ENCODE measurements around the gene UVSSA.
"Not testable (repeated sequence)": the region's sequence is repeated elsewhere in the genome, so short reads cannot be mapped to it uniquely, and the experiment has no call there.

Gene UVSSA

DNA sequence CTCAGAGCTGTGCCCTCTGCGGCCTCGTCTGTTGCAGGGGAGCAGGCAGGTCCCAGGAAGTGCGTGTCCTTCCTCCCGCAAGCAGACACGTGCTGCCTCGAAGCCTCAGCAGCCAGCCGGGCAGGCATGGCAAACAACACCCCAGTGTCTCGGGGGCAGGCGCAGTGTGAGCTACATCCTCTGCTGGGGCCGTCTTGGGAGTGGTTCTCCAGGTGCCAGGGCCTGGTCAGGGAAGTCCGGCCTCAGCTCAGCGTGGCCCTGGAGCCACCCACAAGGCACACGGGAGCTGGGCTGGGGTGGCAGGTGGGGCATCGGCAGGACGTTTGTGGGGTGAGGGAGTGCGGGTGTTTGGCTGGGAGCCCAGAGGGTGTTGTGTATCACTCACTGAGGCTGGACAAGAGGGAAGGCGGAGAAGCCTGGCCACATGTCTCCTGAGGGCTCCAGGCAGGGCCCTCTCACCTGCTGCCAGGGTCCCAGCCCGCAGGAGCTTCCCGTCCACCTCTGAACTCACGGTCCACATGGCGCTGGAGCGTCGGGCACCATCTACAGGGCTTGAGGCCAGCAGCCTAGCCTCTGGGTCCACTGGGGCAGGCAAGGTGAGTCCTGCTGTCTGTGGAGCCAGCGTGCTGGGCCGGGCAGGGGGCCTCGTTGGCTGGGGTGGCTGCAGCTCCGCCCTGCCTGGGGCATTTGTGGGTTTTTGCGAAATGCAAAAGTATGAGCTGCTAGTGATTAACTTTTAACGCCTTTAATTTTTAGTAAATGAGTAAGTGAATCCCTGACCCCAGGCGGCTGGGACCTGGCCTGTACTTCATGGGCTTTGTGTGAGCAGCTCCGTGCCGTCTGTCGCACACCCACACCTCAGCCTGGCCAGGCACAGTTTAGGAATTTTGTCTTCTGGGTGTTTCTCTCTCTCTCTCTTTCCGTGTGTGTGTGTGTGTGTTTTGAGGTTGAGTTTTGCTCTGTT, 17.3 kb upstream of the UVSSA start:
- DNase-seq (ENCODE audit: low read depth in 2 of 3, low spot score in 1 of 3), result no peak

DNA sequence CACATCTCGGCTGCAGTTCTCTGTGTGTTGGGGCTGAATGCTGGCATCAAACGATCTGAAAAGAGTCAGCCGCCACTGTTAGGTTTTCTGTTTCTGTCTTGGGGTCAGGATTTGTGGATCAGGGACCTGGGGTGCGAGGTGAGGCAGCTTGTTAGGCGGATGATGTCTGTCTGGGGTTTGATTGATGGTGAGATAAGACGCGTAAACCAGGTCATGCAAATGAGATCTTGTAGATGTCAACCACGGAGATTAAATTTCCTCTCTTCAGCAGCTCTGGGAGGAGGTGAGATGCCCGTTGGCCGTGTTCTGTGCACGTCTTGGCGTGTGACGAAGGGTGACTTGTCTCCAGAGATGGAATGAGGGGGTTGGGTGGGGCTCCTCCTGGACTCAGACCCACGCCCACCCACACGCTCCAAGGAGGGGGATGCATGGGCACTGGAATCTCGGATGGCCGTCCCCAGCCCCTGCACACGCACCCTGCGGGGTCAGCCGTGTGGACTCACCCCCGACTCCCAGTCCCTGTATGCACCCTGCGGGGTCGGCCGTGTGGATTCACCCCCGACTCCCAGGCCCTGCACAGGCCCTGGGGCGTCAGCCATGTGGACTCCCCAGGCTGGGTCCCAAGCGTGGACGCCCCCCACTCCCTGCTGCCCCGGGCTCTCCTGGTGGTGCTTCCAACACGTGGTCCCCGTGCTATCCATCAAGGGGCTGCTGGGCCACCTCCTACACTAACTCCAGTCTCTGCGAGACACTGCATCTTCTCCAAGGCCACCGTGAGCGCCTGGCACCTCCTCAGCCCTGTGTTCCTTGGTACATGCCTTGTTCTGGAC, 16.0 kb upstream of the UVSSA start:
- peak; percentile 47 to 62 (median 50) for DNase-seq (ENCODE audit: low read depth in 2 of 3, low spot score in 1 of 3)

DNA sequence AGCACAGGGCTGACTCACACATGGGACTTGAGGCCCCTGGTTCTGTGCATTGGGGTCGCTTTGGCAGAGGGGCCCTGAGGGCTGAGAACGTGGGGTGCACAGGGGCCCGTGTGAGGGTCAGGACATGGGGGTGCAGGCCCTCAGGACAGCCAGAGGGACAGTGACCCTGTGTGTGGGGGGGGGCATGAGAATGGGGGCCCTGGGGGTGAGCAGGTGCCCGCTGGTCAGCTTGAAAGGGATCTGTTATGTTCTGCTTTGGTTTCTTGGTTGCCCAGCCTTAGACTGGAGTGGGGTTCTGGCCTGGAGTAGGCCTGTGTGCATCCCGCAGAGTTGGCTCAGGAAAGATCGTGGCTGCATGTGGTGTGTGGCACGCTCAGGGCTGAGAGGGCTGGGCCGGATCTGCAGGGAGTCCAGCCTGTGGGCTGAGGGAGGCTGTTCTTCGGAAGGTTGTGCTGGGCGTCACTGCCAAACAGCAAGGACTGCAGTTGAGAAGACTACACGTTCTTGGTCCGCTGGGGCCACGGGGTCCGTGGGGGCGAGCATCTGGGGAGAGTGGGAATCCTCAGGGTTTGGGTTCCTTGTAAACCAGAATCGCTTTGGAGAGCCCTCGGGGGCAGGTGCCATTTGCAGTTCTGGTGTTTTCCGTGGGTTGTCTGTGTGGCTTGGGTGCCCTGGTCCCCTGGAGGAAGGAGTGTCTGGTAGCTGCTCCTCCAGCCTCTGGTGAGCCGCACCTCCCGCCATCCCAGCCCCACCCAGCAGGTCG, 15.2 kb upstream of the UVSSA start:
- DNase-seq (ENCODE audit: low read depth in 2 of 3, low spot score in 1 of 3), result no peak

DNA sequence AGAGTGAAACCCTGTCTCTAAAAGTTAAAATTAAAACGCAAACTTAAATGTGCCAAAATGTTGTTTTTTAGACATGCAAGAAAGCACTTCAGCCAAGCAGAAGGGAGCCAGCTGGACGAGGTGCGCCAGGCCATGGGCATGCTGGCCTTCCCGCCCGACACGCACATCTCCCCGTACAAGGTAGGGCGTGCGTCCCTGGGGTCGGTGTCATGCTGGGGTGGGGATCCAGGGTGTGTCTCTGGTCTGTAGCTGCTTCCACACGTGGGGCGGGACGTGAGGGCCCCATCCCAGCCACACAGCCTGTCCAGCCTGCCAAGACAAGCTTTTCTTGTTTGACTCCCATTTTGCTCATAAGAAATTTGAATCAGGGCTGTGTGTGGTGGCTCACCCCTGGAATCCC, 14.3 kb upstream of the UVSSA start:
- no peak for DNase-seq (ENCODE audit: low read depth in 2 of 3, low spot score in 1 of 3)

DNA sequence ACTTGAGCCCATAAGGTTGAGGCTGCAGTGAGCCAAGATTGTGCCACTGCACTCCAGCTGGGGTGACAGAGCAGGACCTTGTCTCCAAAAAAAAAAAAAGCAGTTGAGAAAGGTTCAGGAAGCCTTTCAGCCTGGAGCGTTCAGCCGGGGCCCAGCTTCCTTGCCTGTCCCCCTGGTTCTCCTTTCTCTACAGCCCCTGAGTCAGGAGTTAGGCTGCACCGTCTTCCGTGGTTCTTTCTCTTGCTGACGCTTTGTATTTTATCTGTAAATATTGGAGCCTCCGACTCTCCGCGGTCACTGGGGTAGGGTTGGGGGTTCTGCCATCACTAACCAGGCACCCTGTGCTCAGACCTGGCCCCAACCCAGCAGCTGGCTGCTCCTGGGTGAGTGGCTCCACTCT, 13.8 kb upstream of the UVSSA start:
- no peak for DNase-seq (ENCODE audit: low read depth in 2 of 3, low spot score in 1 of 3)

DNA sequence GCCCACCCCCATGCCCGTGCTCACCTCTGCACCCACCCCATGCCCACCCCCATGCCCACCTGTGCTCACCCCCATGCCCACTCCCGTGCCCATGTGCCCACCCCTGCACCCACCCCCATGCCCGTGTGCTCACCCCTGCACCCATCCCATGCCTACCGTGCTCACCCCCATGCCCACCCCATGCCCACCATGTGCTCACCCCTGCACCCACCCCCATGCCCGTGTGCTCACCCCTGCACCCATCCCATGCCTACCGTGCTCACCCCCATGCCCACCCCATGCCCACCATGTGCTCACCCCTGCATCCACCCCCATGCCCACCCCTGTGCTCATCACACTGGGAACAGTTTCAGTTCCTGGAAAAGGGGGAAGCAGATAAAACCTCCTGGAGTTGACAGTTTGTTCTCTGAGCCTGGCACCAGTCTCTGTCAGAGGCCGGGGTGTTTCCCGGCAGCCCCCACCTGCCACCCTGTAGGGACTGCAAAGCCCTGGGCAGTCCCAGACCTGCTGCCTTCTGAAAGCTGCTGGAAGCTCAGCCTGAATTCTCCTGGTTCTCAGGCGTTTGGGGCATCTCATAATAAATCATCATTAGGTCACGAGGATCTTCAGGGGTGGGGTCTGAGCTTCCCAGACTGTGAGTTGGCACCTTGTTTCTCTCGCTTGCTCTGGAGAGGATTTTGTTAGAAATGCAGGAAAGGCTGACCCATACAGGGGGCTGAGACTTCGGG, 13.0 kb upstream of the UVSSA start:
- not testable (repeated sequence) for DNase-seq (ENCODE audit: low read depth in 2 of 3, low spot score in 1 of 3)

DNA sequence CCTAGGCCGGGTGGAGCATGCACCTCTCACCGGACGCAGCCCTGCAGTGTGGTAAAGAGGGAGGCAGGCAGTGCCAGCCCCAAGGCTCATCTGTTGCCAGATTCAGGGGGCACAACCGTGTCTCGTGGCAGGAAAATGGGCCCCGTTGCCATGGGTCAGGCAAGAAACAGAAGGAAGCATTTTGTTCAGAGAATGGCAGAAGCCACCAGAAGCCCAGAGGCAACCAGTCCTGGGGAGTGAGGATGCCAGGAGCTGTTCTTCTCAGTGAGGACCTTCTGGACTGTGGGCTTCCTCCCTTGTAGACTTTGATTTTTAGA, 12.5 kb upstream of the UVSSA start:
- DNase-seq (ENCODE audit: low read depth in 2 of 3, low spot score in 1 of 3), result no peak

DNA sequence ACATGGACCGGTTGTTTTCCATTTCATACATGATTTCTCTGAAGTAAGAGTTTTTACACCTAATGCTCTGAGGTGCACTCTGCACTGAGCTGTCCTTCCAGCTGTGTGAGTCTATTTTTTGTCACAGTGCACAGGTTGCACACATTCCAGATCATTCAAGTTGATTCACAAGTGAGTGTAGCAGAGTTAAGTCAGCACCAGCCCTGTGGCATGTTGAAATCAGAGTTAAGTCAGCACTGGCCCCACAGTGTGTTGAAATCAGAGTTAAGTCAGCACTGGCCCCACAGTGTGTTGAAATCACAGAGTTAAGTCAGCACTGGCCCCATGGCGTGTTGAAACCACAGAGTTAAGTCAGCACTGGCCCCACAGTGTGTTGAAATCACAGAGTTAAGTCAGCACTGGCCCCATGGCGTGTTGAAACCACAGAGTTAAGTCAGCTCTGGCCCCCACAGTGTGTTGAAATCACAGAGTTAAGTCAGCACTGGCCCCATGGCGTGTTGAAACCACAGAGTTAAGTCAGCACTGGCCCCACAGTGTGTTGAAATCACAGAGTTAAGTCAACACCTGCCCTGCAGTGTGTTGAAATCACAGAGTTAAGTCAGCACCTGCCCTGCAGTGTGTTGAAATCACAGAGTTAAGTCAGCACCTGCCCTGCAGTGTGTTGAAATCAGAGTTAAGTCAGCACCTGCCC, 11.7 kb upstream of the UVSSA start:
- DNase-seq (ENCODE audit: low read depth in 2 of 3, low spot score in 1 of 3), result not testable (repeated sequence)

DNA sequence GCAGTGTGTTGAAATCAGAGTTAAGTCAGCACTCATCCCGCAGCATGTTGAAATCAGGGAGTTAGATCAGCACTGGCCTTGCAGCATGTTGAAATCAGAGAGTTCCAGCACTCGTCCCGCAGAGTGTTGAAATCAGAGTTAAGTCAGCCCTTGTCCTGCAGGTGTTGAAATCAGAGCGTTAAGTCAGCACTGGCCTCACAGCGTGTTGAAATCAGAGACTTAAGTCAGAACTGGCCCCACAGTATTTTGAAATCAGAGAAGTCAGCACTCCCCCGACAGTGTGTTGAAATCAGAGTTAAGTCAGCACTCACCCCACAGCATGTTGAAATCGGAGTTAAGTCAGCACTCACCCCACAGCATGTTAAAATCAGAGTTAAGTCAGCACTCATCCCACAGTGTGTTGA, 10.9 kb upstream of the UVSSA start:
- no peak for DNase-seq (ENCODE audit: low read depth in 2 of 3, low spot score in 1 of 3)

DNA sequence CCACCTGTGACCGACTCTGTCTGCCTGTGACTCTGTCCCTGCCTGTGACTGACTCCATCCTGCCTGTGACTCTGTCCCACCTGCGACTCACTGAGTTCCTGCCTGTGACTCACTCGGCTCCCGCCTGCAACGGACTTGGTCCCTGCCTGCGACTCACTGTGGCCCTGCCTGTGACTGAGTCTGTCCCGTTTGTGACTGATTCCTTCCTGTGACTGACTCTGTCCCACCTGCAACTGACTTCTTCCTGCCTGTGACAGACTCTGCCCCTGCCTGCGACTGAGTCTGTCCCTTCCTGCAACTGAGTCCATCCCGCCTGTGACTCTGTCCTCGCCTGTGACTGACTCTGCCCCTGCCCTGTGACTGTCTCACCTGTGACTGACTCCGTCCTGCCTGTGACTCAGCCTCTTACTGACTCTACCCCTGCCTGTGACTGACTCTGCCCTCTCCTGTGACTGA, 9.6 kb upstream of the UVSSA start:
- peak; percentile 54 to 74 (median 55) for DNase-seq (ENCODE audit: low read depth in 2 of 3, low spot score in 1 of 3)

DNA sequence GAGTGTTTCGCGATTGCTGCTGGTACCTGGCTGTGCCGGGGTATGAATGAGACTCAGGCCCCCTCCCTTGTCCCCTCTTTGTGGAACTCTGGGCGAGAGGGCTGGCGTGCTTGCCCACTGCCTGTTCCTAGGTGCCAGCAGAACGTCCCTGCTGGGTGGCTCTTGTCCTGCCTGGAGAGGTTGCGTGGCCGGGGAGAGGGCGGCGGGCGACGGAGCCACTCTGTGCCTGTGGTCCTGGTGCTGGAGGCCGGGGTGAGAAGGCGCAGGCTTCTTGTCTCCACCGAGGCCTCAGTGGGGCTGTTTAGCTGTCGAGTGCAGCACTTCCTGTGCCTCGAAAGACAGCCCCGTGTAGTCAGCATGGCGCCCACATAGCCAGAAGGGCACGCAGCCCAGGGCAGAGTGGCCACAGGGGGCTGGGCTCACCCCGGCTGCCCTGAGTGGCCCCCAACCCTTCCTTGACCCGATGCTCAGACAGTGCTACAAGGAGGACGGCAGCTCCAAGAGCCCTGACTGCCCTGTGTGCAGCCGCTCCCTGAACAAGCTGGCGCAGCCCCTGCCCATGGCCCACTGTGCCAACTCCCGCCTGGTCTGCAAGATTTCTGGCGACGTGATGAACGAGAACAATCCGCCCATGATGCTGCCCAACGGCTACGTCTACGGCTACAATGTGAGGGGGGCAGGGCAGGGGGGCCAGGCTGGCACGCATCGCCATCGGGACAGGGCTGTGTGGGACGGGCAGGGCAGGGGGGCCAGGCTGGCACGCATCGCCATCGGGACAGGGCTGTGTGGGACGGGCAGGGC, 8.9 kb upstream of the UVSSA start:
- no peak for DNase-seq (ENCODE audit: low read depth in 2 of 3, low spot score in 1 of 3)

DNA sequence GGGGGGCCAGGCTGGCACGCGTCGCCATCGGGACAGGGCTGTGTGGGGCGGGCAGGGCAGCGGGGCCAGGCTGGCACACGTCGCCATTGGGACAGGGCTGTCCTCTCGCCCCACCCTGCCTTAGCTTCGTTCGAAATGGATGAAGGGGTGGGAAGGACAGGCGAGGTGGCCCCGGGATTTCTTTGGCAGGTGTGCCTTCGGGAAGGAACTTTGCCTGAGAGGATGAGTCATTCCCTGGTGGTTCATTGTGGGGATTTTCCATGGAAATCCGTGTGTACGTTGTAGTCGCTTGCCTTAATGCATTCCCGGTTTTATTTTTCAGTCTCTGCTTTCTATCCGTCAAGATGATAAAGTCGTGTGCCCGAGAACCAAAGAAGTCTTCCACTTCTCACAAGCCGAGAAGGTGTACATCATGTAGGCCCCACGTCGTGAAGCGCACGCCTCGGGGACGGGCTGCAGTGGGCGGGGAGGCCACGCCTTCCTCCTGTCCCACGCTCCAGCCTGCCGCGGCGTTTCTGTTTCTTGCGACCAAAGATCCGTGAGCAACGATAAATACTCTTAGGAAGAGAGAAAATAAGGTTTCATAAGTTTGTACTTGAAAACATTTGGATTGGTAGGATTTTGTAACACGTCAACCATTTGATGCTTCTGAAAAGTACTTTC, 8.1 kb upstream of the UVSSA start:
- DNase-seq (ENCODE audit: low read depth in 2 of 3, low spot score in 1 of 3), result no peak

DNA sequence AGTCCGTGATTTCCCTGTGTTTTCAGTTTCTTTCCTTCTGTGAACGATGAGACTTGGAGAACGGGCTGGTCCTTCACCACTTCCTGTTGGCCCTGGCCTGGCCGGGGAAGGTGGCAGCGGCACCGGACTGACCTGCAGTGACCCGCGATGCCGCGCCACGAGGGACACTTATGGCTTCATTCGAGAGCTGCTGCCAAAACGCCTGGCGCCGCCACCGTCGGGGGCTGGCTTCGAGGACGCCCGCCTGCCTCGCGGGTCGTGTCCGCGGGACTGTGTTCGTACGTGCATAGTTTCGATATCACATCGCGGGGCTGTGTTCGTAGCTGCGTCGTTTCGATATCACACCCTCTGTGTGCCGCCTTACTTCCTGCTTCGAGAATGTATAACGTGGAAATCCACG, 7.5 kb upstream of the UVSSA start:
- DNase-seq (ENCODE audit: low read depth in 2 of 3, low spot score in 1 of 3), result no peak

DNA sequence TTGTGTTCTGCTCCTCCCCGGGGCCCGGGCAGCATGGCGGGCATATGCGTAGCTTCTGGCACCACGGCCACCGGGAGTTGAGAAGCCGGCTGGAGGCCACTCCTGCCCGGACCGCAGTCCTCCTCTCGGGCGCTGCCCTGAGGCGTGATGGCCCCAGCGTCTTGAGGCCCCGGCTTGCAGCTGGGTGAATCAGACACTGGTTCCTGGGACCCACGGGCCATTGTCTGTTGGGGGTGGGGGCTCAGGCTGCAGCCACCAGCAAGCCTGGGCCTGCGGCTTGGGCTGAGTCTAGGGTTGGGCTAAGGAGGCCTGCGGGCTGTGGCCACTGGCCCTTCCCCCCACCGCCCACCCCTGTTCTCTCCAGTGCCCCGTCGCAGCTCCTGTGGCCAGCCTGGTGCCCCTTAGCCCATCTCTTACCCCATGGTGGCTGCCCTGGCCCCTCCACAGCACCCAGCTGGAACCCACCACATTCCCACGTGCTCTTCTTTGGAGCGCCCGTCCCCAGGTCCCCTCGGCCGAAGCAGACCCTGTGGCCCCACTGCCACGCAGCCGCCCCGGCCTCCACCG, 6.7 kb upstream of the UVSSA start:
- DNase-seq (ENCODE audit: low read depth in 2 of 3, low spot score in 1 of 3), result no peak

DNA sequence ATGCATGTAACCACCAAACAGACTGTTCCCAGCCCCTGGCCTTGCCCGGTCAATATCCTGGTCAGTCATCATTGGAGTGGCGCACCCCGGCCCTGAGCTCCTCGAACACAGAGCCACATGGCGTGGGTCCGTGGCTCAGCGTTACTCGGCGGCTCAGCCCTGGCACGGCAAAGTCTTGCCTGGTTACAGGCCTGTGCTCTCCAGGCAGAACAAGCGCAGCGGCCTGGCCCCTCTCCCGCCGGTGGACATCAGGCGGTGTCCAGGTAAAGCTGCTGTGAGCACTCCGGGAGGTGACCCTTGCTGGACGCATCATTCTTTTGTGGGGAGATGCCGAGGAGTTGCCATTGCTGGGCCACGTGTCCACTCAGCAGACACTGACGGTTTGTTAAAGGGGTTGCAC, 6.1 kb upstream of the UVSSA start:
- DNase-seq (ENCODE audit: low read depth in 2 of 3, low spot score in 1 of 3), result no peak

DNA sequence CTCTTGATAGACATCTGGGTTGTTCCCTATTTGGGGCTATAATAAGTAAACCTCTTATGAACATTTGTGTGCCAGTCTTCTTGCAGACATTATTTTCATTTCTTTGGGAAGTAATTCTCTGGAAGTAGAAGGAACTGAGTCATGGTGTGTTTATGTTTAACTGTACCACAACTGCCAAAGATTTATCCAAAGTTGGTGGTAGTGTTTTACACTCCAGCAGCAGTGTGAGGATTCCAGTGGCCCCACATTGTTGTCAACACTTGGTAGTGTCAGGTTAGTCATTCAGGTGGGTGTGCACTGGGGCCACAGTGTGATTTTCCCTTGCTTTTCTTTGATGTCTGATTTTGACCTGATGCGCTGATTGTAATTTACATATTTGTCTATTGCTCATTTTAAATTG, 5.0 kb upstream of the UVSSA start:
- no peak for DNase-seq (ENCODE audit: low read depth in 2 of 3, low spot score in 1 of 3)

DNA sequence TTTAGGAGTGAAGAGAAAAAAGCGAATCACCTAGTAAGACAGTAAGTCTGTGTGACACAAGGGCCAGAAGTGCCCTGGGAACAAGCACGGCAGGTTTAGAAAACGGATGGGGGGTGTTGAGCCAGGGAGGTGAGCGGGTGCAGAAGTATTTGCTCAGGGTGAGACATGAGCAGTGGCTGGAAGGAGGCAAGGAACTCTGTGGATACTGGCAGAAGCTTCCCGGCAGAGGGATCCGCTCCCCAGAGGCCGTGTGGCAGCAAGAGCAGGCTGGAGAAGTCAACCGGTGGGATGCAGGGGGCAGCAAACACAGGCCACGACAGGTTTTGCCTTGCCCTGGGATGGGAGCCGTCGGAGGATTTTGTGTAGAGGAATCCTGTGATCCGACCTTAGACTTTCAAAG, 2.3 kb upstream of the UVSSA start:
- DNase-seq (ENCODE audit: low read depth in 2 of 3, low spot score in 1 of 3), result no peak
